OCI-LY1 (cell line): ENCODE data around the gene FAM83G.
"Not testable (repeated sequence)": the region's sequence is repeated elsewhere in the genome, so short reads cannot be mapped to it uniquely, and the experiment has no call there.

Source experiments
- H2AFZ ChIP-seq: fragments of 200-600 bp; sonication (generic), shearing (Covaris generic); 2 replicates; pipeline ENCODE4 v1.6.0; 2014; ENCODE audit warnings: antibody characterized with exemption, mild to moderate bottlenecking, low read length
- H3F3A ChIP-seq: fragments of 200-600 bp; sonication (generic), shearing (Covaris generic); 2 replicates; pipeline ENCODE4 v1.6.0; 2014; ENCODE audit warnings: mild to moderate bottlenecking, antibody characterized with exemption, low read length, moderate library complexity; ENCODE audit not compliant: insufficient read depth
- H3K27ac ChIP-seq: fragments of 200-600 bp; sonication (generic); 2 replicates; pipeline ENCODE4 v1.5.1; 2014; ENCODE audit warnings: low read length, mixed run types, mild to moderate bottlenecking, low read depth; ENCODE audit not compliant: poor library complexity, severe bottlenecking
- H3K27me3 ChIP-seq: fragments of 200-600 bp; sonication (generic); 2 replicates; pipeline ENCODE4 v1.6.0; 2014; ENCODE audit warnings: antibody characterized with exemption, mild to moderate bottlenecking, low read length, moderate library complexity; ENCODE audit not compliant: insufficient read depth
- H3K36me3 ChIP-seq: fragments of 200-600 bp; sonication (generic); 2 replicates; pipeline ENCODE4 v1.6.1; 2014; ENCODE audit warnings: mild to moderate bottlenecking, antibody characterized with exemption, low read length, moderate library complexity, mixed read lengths; ENCODE audit not compliant: insufficient read depth
- H3K4me1 ChIP-seq: fragments of 200-600 bp; sonication (generic); 2 replicates; pipeline ENCODE4 v1.5.1; 2014; ENCODE audit warnings: mild to moderate bottlenecking, low read length, moderate library complexity; ENCODE audit not compliant: insufficient read depth, severe bottlenecking
- H3K4me2 ChIP-seq: fragments of 200-600 bp; sonication (generic), shearing (Covaris generic); 2 replicates; pipeline ENCODE4 v1.6.1; 2014; ENCODE audit warnings: low read length
- H3K4me3 ChIP-seq: fragments of 200-600 bp; sonication (generic); 2 replicates; pipeline ENCODE4 v1.5.1; 2014; ENCODE audit warnings: low read length, low read depth, mild to moderate bottlenecking, mixed read lengths; ENCODE audit not compliant: poor library complexity, severe bottlenecking
- H3K79me2 ChIP-seq: fragments of 200-600 bp; shearing (Covaris generic); 2 replicates; pipeline ENCODE4 v1.6.1; 2016; ENCODE audit warnings: mixed run types, low read length, mixed read lengths; ENCODE audit not compliant: insufficient read depth
- H3K9ac ChIP-seq: fragments of 200-600 bp; sonication (generic), shearing (Covaris generic); 2 replicates; pipeline ENCODE4 v1.6.1; 2014; ENCODE audit warnings: mild to moderate bottlenecking, low read length, mixed read lengths
- H3K9me2 ChIP-seq: fragments of 200-600 bp; sonication (generic), shearing (Covaris generic); 2 replicates; pipeline ENCODE4 v1.6.1; 2014; ENCODE audit warnings: low read depth, mild to moderate bottlenecking, low read length, mixed read lengths
- H3K9me3 ChIP-seq: fragments of 200-600 bp; shearing (Covaris generic); 2 replicates; pipeline ENCODE4 v1.6.1; 2014; ENCODE audit warnings: low read length, mixed read lengths
- H4K20me1 ChIP-seq: fragments of 200-600 bp; sonication (generic), shearing (Covaris generic); 2 replicates; pipeline ENCODE4 v1.6.0; 2016; ENCODE audit warnings: mild to moderate bottlenecking, low read length; ENCODE audit not compliant: insufficient read depth
- EZH2 ChIP-seq: fragments of 200-600 bp; sonication (generic), shearing (Covaris generic); IDR thresholded peaks from 2 replicates; pipeline ENCODE4 v1.8.0; 2017; ENCODE audit warnings: borderline replicate concordance, mixed run types, mild to moderate bottlenecking, antibody characterized with exemption, low read length, moderate library complexity, mixed read lengths
- TF ChIP-seq, protein P1 (sequence below): fragments of 200-600 bp; sonication (generic), shearing (Covaris generic); IDR thresholded peaks from 2 replicates; pipeline ENCODE4 v1.5.1; 2017; ENCODE audit warnings: mild to moderate bottlenecking, antibody characterized with exemption, low read length, moderate library complexity, mixed read lengths

The FAM83G gene

DNA sequence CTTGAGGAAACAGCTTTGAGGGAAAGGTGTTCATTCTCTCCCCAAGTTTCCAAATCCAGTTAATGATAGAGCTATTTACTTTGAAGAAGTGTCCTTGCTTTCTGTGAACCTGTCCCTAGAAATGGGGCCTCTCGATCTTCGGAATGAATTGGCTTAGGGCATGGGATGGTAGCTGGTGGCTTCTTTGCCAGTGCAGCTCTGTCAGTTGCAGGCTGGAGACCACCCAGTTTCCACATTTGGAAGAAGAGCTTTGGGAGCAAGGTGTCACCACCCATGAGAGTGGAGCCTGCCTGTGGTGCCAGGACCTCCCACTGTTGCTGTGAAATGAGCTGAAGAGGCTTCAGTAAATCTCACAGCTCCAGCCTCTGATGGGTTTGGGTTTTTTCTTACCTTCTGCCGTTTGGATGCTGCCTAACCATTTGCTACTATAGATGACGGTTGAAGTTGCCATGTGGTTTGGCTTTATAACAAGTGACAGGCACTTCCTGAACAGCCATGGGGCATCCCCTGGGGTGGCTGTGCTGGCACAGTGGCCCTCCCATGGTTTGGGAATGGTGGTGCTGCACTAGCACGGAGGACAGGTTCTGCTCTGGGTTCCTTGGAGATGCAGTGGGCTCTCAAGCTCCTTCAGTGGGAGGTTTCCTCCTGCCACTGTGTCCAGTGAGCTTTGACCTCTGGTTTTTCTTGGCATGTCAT, 72.1 kb downstream of the FAM83G start:
- no peaks in the 10 kb centered on the region for H3F3A ChIP-seq
- no peaks in the 10 kb centered on the region for H4K20me1 ChIP-seq
- H3K4me1 ChIP-seq, result no peaks in the 10 kb centered on the region
- no peaks in the 10 kb centered on the region for H3K27me3 ChIP-seq
- no peak overlapping the region for H3K4me3 ChIP-seq
- no peaks in the 10 kb centered on the region for H3K79me2 ChIP-seq
- no peak for TF ChIP-seq EZH2
- TF ChIP-seq, protein P1, sequence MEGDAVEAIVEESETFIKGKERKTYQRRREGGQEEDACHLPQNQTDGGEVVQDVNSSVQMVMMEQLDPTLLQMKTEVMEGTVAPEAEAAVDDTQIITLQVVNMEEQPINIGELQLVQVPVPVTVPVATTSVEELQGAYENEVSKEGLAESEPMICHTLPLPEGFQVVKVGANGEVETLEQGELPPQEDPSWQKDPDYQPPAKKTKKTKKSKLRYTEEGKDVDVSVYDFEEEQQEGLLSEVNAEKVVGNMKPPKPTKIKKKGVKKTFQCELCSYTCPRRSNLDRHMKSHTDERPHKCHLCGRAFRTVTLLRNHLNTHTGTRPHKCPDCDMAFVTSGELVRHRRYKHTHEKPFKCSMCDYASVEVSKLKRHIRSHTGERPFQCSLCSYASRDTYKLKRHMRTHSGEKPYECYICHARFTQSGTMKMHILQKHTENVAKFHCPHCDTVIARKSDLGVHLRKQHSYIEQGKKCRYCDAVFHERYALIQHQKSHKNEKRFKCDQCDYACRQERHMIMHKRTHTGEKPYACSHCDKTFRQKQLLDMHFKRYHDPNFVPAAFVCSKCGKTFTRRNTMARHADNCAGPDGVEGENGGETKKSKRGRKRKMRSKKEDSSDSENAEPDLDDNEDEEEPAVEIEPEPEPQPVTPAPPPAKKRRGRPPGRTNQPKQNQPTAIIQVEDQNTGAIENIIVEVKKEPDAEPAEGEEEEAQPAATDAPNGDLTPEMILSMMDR, result no peak
- H3K27ac ChIP-seq, result no peak overlapping the region
- H2AFZ ChIP-seq, result no peak overlapping the region
- H3K9ac ChIP-seq, result no peak overlapping the region
- no peak overlapping the region for H3K4me2 ChIP-seq
- H3K9me3 ChIP-seq, result no peaks in the 10 kb centered on the region
- H3K36me3 ChIP-seq, result peaks cover 27% of the 10 kb centered on the region
- no peaks in the 10 kb centered on the region for H3K9me2 ChIP-seq

DNA sequence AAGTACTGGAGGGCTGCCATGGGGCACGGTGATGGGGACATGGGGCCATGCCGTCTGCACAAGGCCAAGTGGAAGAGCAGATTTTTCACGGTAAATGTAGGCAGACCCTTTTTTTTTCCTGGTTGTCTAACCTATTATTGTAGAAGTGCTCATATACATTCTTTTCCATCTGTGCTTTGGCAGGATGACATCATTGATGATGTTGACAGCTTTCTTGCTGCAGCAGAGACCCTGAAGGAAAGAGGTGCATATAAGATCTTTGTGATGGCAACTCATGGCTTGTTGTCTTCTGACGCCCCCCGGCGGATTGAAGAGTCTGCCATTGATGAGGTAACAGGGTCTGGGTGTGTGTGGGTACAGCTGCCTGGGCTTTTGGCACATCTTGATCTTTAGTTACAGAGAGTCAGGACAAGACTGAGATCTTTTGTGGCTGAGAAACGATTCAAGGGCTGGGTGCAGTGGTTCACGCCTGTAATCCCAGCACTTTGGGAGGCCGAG, 75.9 kb downstream of the FAM83G start:
- Histone ChIP-seq H3K4me3 (no peak overlapping the region), H3K9ac (no peak overlapping the region), H3K4me2 (no peak overlapping the region), H3K79me2 (no peaks in the 10 kb centered on the region), H3K9me2 (no peaks in the 10 kb centered on the region), H3K4me1 (peaks cover 12% of the 10 kb centered on the region), H3F3A (no peaks in the 10 kb centered on the region), H3K9me3 (no peaks in the 10 kb centered on the region), H3K36me3 (peaks cover 56% of the 10 kb centered on the region), H4K20me1 (no peaks in the 10 kb centered on the region), H3K27ac (no peak overlapping the region), H3K27me3 (no peaks in the 10 kb centered on the region), H2AFZ (no peak overlapping the region)
- TF ChIP-seq EZH2, result no peak
- TF ChIP-seq, protein P1, result peak; percentile 66

DNA sequence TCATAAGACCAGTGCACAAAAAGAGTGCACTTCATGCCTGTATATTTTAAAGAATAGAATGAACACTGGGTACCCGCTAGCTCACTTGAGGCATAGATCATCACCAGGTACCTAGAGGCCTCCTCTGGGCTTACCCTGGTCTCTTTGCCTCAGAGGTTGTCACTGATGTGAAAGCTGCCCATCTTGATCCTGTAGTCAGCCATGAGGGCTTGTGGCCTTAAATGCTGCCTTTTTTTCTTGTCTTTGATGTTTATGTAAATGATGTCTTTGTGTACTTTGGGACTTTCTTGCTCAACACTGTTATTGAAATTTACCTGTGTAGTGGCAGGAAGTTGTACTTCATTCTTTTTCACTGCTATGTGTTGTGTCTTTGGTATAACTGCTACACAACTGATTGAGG, 79.4 kb downstream of the FAM83G start:
- no peaks in the 10 kb centered on the region for H4K20me1 ChIP-seq
- H3K9me2 ChIP-seq, result no peaks in the 10 kb centered on the region
- no peak overlapping the region for H2AFZ ChIP-seq
- H3K9ac ChIP-seq, result no peak overlapping the region
- H3K36me3 ChIP-seq, result peaks cover 47% of the 10 kb centered on the region
- H3K9me3 ChIP-seq, result no peaks in the 10 kb centered on the region
- peak overlapping the region; percentile 23 for H3K27ac ChIP-seq
- no peaks in the 10 kb centered on the region for H3F3A ChIP-seq
- no peaks in the 10 kb centered on the region for H3K27me3 ChIP-seq
- no peak for TF ChIP-seq EZH2
- TF ChIP-seq, protein P1, result no peak
- peaks cover 44% of the 10 kb centered on the region for H3K4me1 ChIP-seq
- H3K4me2 ChIP-seq, result no peak overlapping the region
- H3K79me2 ChIP-seq, result no peaks in the 10 kb centered on the region
- no peak overlapping the region for H3K4me3 ChIP-seq

DNA sequence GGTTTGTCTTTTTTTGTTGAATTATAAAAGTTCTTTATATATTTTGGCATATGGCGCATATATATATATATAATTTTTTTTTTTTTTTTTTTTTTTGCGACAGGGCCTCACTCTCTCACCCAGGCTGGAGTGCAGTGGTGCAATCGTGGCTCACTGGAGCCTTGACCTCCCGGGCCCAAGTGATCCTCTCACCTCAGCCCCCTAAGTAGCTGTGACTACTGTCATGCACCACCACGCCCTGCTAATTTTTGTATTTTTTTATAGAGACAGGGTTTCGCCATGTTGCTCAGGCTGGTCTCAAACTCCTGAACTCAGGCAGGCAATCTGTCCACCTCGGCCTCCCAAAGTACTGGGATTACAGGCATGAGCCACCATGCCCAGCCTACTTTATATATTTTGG, 82.0 kb downstream of the FAM83G start:
- Histone ChIP-seq H3K36me3 (peaks cover 48% of the 10 kb centered on the region), H3K4me2 (peak overlapping the region; percentile 41), H3K4me1 (peaks cover 52% of the 10 kb centered on the region), H3K4me3 (peak overlapping the region; percentile 5), H3K27ac (peak overlapping the region; percentile 92)
- H3K9ac ChIP-seq, H3K79me2 ChIP-seq, H3K9me2 ChIP-seq, H3F3A ChIP-seq, H3K9me3 ChIP-seq, H3K27me3 ChIP-seq, H4K20me1 ChIP-seq, H2AFZ ChIP-seq: not testable (repeated sequence)
